Progenitor cell of endocrine pancreas (in vitro differentiated cells): ENCODE data around the gene MED16. TPM values are rescaled to one million over a fixed set of nuclear protein-coding genes. Genes with fewer than 3 reads are reported as not detected.
"Not testable (repeated sequence)": the region's sequence is repeated elsewhere in the genome, so short reads cannot be mapped to it uniquely, and the experiment has no call there.

Experiments used
- DNase-seq: peaks from one replicate; pipeline ENCODE4 v3.0.0; 2021; ENCODE audit warnings: low spot score; ENCODE audit not compliant: unreplicated experiment
- H3K27ac Mint-ChIP-seq: 2 replicates; pipeline ENCODE4 v1.8.0; 2021; ENCODE audit warnings: mild to moderate bottlenecking, moderate library complexity, mixed read lengths
- H3K27me3 Mint-ChIP-seq: 2 replicates; pipeline ENCODE4 v1.8.0; 2021; ENCODE audit warnings: mixed read lengths
- H3K36me3 Mint-ChIP-seq: 2 replicates; pipeline ENCODE4 v1.8.0; 2022; ENCODE audit warnings: mixed read lengths; ENCODE audit not compliant: insufficient read depth
- H3K4me1 Mint-ChIP-seq: 2 replicates; pipeline ENCODE4 v1.8.0; 2021; ENCODE audit warnings: low read depth, mixed read lengths
- H3K4me3 Mint-ChIP-seq: 2 replicates; pipeline ENCODE4 v1.8.0; 2021; ENCODE audit warnings: low read depth, mild to moderate bottlenecking, moderate library complexity, mixed read lengths
- H3K9me3 Mint-ChIP-seq: 2 replicates; pipeline ENCODE4 v1.8.0; 2021; ENCODE audit warnings: low read depth, mixed read lengths
- total RNA-seq: library from RNA; stranded (reverse); gene quantifications from 2 replicates; pipeline ENCODE4 v1.2.1, GENCODE V29; 2021
- TF ChIP-seq, protein P1 (sequence below): fragments of 200-600 bp; sonication (generic); IDR thresholded peaks from one replicate; pipeline ENCODE4 v1.5.0; 2021; ENCODE audit warnings: antibody characterized with exemption, mild to moderate bottlenecking; ENCODE audit not compliant: unreplicated experiment

MED16 gene
- total RNA-seq, 1 donor from 2014 or later, result 87.2 TPM

DNA sequence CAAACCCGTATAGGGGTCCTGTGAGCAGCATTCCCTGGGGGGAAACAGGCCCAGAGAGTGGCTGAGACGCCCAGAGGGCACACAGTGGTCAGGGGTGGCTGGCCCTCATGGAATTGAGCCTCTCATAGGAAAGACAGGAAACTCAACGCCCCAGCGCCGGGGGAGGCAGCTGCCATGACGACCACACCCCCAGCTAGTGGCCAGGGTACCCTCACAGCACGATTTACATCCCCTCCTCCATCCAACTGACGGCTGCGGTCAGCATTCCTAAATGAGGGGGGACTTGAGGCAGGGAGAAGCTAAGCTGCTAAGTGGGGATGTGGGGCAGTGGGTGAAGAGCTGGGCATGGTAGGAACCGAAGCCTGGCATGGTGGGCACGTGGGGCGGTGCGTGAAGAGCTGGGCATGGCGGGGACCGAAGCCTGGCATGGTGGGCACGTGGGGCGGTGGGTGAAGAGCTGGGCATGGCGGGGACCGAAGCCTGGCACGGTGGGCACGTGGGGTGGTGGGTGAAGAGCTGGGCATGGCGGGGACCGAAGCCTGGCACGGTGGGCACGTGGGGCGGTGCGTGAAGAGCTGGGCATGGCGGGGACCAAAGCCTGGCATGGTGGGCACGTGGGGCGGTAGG lies 10.0 kb downstream of the MED16 start:
- Mint-ChIP-seq H3K27ac (no peak overlapping the region), H3K4me1 (no peaks in the 10 kb centered on the region), H3K9me3 (no peaks in the 10 kb centered on the region), H3K27me3 (no peaks in the 10 kb centered on the region), H3K4me3 (no peak overlapping the region), H3K36me3 (peaks cover 17% of the 10 kb centered on the region)
- TF ChIP-seq, protein P1, sequence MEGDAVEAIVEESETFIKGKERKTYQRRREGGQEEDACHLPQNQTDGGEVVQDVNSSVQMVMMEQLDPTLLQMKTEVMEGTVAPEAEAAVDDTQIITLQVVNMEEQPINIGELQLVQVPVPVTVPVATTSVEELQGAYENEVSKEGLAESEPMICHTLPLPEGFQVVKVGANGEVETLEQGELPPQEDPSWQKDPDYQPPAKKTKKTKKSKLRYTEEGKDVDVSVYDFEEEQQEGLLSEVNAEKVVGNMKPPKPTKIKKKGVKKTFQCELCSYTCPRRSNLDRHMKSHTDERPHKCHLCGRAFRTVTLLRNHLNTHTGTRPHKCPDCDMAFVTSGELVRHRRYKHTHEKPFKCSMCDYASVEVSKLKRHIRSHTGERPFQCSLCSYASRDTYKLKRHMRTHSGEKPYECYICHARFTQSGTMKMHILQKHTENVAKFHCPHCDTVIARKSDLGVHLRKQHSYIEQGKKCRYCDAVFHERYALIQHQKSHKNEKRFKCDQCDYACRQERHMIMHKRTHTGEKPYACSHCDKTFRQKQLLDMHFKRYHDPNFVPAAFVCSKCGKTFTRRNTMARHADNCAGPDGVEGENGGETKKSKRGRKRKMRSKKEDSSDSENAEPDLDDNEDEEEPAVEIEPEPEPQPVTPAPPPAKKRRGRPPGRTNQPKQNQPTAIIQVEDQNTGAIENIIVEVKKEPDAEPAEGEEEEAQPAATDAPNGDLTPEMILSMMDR, result no peak
- no peak for DNase-seq

- Mint-ChIP-seq H3K9me3 (no peaks in the 10 kb centered on the region), H3K27ac (no peak overlapping the region), H3K4me1 (no peaks in the 10 kb centered on the region), H3K4me3 (no peak overlapping the region), H3K36me3 (peaks cover 14% of the 10 kb centered on the region), H3K27me3 (no peaks in the 10 kb centered on the region)
- TF ChIP-seq, protein P1, result no peak
- no peak for DNase-seq
These were observed 11.5 kb downstream of the MED16 start for GRCh38 chr19:881385-882071.

- no peaks in the 10 kb centered on the region for H3K9me3 Mint-ChIP-seq
- H3K27ac Mint-ChIP-seq, result no peak overlapping the region
- H3K4me3 Mint-ChIP-seq, result no peak overlapping the region
- H3K4me1 Mint-ChIP-seq, result no peaks in the 10 kb centered on the region
- no peaks in the 10 kb centered on the region for H3K27me3 Mint-ChIP-seq
- no peak for DNase-seq
- peaks cover 13% of the 10 kb centered on the region for H3K36me3 Mint-ChIP-seq
- TF ChIP-seq, protein P1, result no peak
These were observed 13.1 kb downstream of the MED16 start for GRCh38 chr19:879711-880438.

DNA sequence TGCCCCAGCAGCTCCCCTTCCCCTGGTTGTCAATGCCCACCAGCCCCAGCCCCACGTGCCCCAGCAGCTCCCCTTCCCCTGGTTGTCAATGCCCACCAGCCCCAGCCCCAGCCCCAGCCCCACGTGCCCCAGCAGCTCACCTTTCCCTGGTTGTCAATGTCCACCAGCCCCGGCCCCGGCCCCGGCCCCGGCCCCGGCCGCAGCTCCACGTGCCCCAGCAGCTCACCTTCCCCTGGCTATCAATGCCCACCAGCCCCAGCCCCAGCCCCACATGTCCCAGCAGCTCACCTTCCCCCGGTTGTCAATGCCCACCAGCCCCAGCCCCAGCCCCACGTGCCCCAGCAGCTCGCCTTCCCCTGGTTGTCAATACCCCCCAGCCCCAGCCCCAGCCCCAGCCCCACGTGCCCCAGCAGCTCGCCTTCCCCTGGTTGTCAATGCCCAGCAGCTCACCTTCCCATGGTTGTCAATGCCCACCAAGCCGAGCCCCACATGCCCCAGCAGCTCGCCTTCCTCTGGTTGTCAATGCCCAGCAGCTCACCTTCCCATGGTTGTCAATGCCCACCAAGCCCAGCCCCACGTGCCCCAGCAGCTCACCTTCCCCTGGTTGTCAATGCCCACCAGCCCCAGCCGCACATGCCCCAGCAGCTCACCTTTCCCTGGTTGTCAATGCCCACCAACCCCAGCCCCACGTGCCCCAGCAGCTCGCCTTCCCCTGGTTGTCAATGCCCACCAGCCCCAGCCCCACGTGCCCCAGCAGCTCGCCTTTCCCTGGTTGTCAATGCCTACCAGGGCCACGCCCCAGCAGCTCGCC lies 14.0 kb downstream of the MED16 start:
- H3K9me3 Mint-ChIP-seq, H3K27me3 Mint-ChIP-seq, H3K4me1 Mint-ChIP-seq, H3K27ac Mint-ChIP-seq, H3K4me3 Mint-ChIP-seq, DNase-seq: not testable (repeated sequence)
- peaks cover 13% of the 10 kb centered on the region for H3K36me3 Mint-ChIP-seq

- not testable (repeated sequence) for DNase-seq, H3K27ac Mint-ChIP-seq, H3K27me3 Mint-ChIP-seq, H3K4me1 Mint-ChIP-seq, H3K9me3 Mint-ChIP-seq, H3K4me3 Mint-ChIP-seq
- H3K36me3 Mint-ChIP-seq, result peaks cover 13% of the 10 kb centered on the region
These were observed 14.9 kb downstream of the MED16 start for GRCh38 chr19:877992-878660.
